ENCODE results near the gene CCDC192.

GRCh38 chr5:127777957-127778356, 74.8 kb downstream of the CCDC192 start:
- TF ChIP-seq CTCF (conservative IDR thresholded peaks at IDR 0.05; ENCODE audit: low read length), result no peak
- no peak for TF ChIP-seq EZH2phosphoT487 (IDR thresholded peaks at IDR 0.05; ENCODE audit: borderline replicate concordance)

All from Loucy (cell line).